GM06990 (cell line): ENCODE results near the gene MRPL41.

ENCODE experiments used
- DNase-seq: peaks from one replicate; pipeline ENCODE4 v3.0.0-alpha.2; 2011; ENCODE audit not compliant: insufficient read length; ENCODE audit errors: extremely low read depth
- H3K27me3 ChIP-seq: replicated peaks from 2 replicates; pipeline ENCODE4 v1.6.0; 2011; ENCODE audit warnings: low read length; ENCODE audit not compliant: control insufficient read depth, insufficient read depth
- H3K36me3 ChIP-seq: 2 replicates; pipeline ENCODE4 v1.5.1; 2011; ENCODE audit warnings: low read length; ENCODE audit not compliant: control insufficient read depth, insufficient read depth
- H3K4me3 ChIP-seq: replicated peaks from 2 replicates; pipeline ENCODE4 v1.5.1; 2011; ENCODE audit warnings: low read depth, mild to moderate bottlenecking, control low read depth, low read length
- TF ChIP-seq, protein P1 (sequence below): IDR thresholded peaks from 2 replicates; pipeline ENCODE4 v1.5.1; 2011; ENCODE audit warnings: low read length, control low read depth, mild to moderate bottlenecking, inconsistent platforms; ENCODE audit not compliant: insufficient read depth, poor library complexity, severe bottlenecking

The MRPL41 gene

DNA sequence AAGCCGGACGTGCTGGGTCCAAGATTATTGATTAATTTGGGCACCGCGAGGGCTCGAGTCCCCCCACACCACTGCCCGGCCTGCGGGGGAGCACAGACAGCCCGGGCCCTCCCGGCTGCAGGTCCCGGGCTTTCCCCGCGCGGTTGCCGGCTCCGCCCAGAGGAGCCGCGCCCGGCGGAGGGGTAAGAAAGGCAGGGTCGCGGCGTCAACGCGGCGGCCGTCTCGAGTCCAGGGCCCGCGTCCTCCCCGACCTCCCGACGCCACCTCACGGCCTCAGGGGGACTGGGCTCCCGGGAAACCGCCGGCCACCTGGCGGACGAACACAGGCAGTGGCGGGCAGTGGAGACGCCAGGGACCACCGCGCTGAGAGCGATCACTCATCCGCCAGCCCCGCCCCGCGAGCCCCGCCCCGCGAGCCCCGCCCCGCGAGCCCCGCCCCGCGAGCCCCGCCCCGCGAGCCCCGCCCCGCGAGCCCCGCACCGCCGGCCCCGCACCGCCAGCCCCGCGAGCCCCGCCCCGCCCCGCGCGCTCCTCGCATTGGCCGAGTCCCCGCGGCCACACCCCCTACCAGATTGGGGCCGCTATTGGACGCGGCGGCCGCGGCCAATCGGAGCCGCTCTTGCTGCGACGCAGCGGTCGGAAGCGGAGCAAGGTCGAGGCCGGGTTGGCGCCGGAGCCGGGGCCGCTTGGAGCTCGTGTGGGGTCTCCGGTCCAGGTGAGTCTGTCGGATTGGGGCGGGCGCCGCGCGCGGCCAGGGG, at the start of gene MRPL41:
Gene MRPL41 (plus strand): TSS at position 616 of the 758 bp plus-strand sequence. CDS start 203 bp downstream, outside the sequence.
- DNase-seq: peak; percentile 91
- Histone ChIP-seq H3K36me3 (peaks cover 10% of the 10 kb centered on the region), H3K27me3 (no peaks in the 10 kb centered on the region), H3K4me3 (peak within 1 kb of the TSS; percentile 89)
- TF ChIP-seq, protein P1, sequence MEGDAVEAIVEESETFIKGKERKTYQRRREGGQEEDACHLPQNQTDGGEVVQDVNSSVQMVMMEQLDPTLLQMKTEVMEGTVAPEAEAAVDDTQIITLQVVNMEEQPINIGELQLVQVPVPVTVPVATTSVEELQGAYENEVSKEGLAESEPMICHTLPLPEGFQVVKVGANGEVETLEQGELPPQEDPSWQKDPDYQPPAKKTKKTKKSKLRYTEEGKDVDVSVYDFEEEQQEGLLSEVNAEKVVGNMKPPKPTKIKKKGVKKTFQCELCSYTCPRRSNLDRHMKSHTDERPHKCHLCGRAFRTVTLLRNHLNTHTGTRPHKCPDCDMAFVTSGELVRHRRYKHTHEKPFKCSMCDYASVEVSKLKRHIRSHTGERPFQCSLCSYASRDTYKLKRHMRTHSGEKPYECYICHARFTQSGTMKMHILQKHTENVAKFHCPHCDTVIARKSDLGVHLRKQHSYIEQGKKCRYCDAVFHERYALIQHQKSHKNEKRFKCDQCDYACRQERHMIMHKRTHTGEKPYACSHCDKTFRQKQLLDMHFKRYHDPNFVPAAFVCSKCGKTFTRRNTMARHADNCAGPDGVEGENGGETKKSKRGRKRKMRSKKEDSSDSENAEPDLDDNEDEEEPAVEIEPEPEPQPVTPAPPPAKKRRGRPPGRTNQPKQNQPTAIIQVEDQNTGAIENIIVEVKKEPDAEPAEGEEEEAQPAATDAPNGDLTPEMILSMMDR: peak; percentile 45

DNA sequence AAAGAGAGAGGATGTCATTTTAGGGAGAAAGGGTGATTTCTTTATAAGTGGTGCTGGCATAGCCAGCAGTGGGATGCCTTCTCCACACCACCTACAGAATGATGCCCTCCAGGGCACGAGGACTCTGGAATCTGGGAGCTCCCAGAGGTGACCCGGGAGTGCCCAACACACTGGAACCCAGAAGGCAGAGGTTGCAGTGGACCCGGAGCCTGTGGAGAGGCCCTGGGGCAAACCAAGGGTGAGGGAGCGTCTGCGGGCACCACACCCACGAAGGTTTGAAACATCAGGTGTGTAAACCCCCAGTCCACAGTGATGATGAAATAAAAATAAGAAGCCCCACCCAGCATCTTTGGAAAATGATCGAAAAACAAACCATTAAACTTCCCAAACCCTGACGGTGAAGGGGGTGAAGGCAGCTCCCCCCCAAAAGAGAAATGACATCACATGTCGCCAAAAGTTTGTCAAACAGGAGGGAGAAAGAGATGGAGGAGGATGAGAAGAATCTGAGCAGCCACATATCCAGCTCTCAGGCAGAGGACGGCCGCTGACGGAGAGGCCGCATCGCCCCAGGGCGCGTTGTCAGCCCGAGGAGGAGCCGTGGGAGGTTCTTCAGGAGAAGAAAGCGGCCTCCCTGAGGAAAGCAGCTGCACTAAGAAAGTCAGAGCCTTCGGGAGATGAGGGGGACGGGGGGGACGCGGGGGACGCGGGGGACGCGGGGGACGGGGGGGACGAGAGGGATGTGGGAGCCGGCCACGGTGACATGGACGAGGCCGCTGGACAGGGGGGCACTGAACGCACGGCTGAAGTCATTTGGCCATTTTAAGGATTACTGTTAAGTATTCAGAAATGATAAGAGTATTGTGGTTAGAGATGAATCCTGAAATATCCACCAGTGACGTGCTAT, 49.4 kb upstream of the MRPL41 start:
- TF ChIP-seq, protein P1: no peak
- Histone ChIP-seq H3K36me3 (no peaks in the 10 kb centered on the region), H3K27me3 (no peaks in the 10 kb centered on the region), H3K4me3 (no peak overlapping the region)
- no peak for DNase-seq

- H3K4me3 ChIP-seq: no peak overlapping the region
- TF ChIP-seq, protein P1: no peak
- DNase-seq: no peak
- no peaks in the 10 kb centered on the region for H3K36me3 ChIP-seq
- H3K27me3 ChIP-seq: no peaks in the 10 kb centered on the region
These were observed 47.3 kb upstream of the MRPL41 start for GRCh38 chr9:137504432-137504777.

- TF ChIP-seq, protein P1: no peak
- H3K4me3 ChIP-seq: no peak overlapping the region
- no peaks in the 10 kb centered on the region for H3K27me3 ChIP-seq
- no peak for DNase-seq
- no peaks in the 10 kb centered on the region for H3K36me3 ChIP-seq
These were observed 46.1 kb upstream of the MRPL41 start for GRCh38 chr9:137505421-137506140.

DNA sequence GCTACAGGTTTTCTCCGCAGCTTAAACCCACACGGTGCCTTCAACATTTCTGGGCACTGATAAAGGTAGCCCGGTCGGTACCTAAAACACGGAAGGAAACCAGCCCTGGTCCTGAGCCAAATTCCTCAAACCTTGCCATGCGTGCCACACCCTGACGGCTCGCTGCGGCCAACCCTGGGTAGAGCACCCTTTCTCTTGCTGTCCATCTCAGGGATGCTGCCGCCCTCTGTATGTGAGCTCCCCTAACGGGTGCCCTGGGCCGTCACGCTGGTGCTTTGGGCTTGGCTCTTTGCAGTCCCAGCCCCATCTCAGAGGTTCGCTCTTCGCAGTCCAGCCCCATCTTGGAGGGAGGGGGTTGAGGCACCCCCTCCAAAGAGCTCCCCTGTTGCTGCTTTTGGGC, 45.4 kb upstream of the MRPL41 start:
- Histone ChIP-seq H3K27me3 (no peaks in the 10 kb centered on the region), H3K36me3 (no peaks in the 10 kb centered on the region), H3K4me3 (no peak overlapping the region)
- no peak for DNase-seq
- TF ChIP-seq, protein P1: no peak
